ENCODE measurements around the gene CD40.

The CD40 gene

GRCh38 chr20:46121184-46121930 is 3.2 kb downstream of the CD40 start:
- Histone ChIP-seq H3K27ac (no peak overlapping the region), H3K27me3 (replicated peaks) (no peaks in the 10 kb centered on the region), H3K36me3 (replicated peaks) (no peaks in the 10 kb centered on the region), H3K4me3 (ENCODE audit: low read depth, low read length) (no peak overlapping the region)
- no peak for DNase-seq
- TF ChIP-seq CTCF (IDR thresholded peaks at IDR 0.05; ENCODE audit: low read depth, low read length, missing control alignments): no peak
- in situ Hi-C loops (cut with HindIII; ENCODE audit: low pct_ligation_motif_present, low sequenced_read_pairs): no loop called here

GRCh38 chr20:46122071-46122470 is 4.0 kb downstream of the CD40 start:
- Histone ChIP-seq H3K27ac (no peak overlapping the region), H3K36me3 (replicated peaks) (no peaks in the 10 kb centered on the region), H3K4me3 (ENCODE audit: low read depth, low read length) (no peak overlapping the region), H3K27me3 (replicated peaks) (no peaks in the 10 kb centered on the region)
- in situ Hi-C loops (cut with HindIII; ENCODE audit: low pct_ligation_motif_present, low sequenced_read_pairs): no loop called here
- DNase-seq: peak; percentile 58
- no peak for TF ChIP-seq CTCF (IDR thresholded peaks at IDR 0.05; ENCODE audit: low read depth, low read length, missing control alignments)

GRCh38 chr20:46122516-46123481 is 4.7 kb downstream of the CD40 start:
- Histone ChIP-seq H3K36me3 (replicated peaks) (no peaks in the 10 kb centered on the region), H3K27me3 (replicated peaks) (no peaks in the 10 kb centered on the region), H3K27ac (no peak overlapping the region), H3K4me3 (ENCODE audit: low read depth, low read length) (no peak overlapping the region)
- in situ Hi-C loops (cut with HindIII; ENCODE audit: low pct_ligation_motif_present, low sequenced_read_pairs): no loop called here
- no peak for DNase-seq
- TF ChIP-seq CTCF (IDR thresholded peaks at IDR 0.05; ENCODE audit: low read depth, low read length, missing control alignments): no peak

DNA sequence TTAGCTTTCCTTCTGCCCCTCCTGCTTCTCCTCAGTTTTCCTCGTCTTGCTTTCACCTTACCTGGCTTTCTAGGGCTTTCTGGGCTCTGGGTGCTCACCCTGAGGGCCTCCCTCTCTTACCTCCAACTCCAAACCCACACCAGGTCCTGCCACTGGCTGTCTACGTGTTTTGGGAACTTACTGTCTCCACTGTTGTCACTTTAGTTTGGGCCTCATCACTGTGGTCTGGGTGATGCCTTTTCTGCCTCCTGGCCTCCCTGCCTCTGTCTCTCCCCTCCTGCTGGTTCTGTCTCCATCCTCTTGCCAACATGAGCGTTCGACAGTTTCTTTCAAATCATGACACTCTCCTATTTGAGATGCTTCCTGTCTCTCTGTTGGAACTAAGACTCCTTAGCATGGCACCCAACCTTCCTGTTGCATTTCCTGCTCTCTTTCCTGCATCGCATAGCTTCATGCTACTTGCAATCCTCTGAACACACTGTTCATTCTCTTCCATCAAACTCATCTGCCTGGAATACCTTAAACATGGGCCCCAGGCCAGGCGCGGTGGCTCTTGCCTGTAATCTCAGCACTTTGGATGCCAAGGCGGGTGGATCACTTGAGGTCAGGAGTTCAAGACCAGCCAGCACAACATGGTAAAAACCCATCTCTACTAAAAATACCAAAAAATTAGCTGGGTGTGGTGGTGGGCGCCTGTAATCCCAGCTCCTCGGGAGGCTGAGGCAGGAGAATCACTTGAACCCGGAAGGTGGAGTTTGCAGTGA is 5.5 kb downstream of the CD40 start:
- in situ Hi-C loops (cut with HindIII; ENCODE audit: low pct_ligation_motif_present, low sequenced_read_pairs): no loop called here
- no peaks in the 10 kb centered on the region for H3K36me3 ChIP-seq (replicated peaks)
- H3K27me3 ChIP-seq (replicated peaks): no peaks in the 10 kb centered on the region
- no peak for DNase-seq
- H3K27ac ChIP-seq: no peak overlapping the region
- TF ChIP-seq CTCF (IDR thresholded peaks at IDR 0.05; ENCODE audit: low read depth, low read length, missing control alignments): no peak
- no peak overlapping the region for H3K4me3 ChIP-seq (ENCODE audit: low read depth, low read length)

- TF ChIP-seq CTCF (IDR thresholded peaks at IDR 0.05; ENCODE audit: low read depth, low read length, missing control alignments): no peak
- DNase-seq: no peak
- in situ Hi-C loops (cut with HindIII; ENCODE audit: low pct_ligation_motif_present, low sequenced_read_pairs): no loop called here
These were observed 8.4 kb downstream of the CD40 start for GRCh38 chr20:46126440-46127056.

More at GRCh38 chr20:46126440-46127056, 8.4 kb downstream of the CD40 start:
- H3K4me3 ChIP-seq (ENCODE audit: low read depth, low read length): no peak overlapping the region
- H3K27ac ChIP-seq: no peak overlapping the region
- peaks cover 18% of the 10 kb centered on the region for H3K27me3 ChIP-seq (replicated peaks)
- no peaks in the 10 kb centered on the region for H3K36me3 ChIP-seq (replicated peaks)
